Adipose tissue (tissue), 3 donors: Measurements from ENCODE around the gene ATP13A1. TPM values are rescaled to one million over a fixed set of nuclear protein-coding genes. Genes with fewer than 3 reads are reported as not detected.
"Not testable (repeated sequence)": the region's sequence is repeated elsewhere in the genome, so short reads cannot be mapped to it uniquely, and the experiment has no call there.

Experiments
- H3K27ac ChIP-seq: one replicate; pipeline ENCODE4 v1.5.1; 2013; ENCODE audit warnings: low read depth, low read length
- WGBS, 3 donors: extraction: QIAGEN DNeasy Blood & Tissue Kit; methylation state at CpG; one replicate each; pipeline ENCODE4 v1.1.7; 2013; 5-methylcytosine and 5-hydroxymethylcytosine counted together
- polyA plus RNA-seq, 3 donors: library from polyadenylated mRNA; stranded (reverse); fragments of 200-250 nt; gene quantifications; one replicate each; pipeline ENCODE4 v1.2.3, GENCODE V29; 2013
- donor health status: healthy with polysubstance abuse.
- donor health status: Bipolar disorder and iron deficiency.
- donor health status: healthy.

Gene ATP13A1
- polyA plus RNA-seq: 10 to 100 TPM; 14.5 to 30.3 (median 24.5) TPM

GRCh38 chr19:19663256-19664120, at the start of gene ATP13A1:
ATP13A1 (minus strand) TSS chr19:19663676; CDS start chr19:19663666, 10 bp downstream.
- H3K27ac ChIP-seq: peak within 1 kb of the TSS; percentile 92

DNA sequence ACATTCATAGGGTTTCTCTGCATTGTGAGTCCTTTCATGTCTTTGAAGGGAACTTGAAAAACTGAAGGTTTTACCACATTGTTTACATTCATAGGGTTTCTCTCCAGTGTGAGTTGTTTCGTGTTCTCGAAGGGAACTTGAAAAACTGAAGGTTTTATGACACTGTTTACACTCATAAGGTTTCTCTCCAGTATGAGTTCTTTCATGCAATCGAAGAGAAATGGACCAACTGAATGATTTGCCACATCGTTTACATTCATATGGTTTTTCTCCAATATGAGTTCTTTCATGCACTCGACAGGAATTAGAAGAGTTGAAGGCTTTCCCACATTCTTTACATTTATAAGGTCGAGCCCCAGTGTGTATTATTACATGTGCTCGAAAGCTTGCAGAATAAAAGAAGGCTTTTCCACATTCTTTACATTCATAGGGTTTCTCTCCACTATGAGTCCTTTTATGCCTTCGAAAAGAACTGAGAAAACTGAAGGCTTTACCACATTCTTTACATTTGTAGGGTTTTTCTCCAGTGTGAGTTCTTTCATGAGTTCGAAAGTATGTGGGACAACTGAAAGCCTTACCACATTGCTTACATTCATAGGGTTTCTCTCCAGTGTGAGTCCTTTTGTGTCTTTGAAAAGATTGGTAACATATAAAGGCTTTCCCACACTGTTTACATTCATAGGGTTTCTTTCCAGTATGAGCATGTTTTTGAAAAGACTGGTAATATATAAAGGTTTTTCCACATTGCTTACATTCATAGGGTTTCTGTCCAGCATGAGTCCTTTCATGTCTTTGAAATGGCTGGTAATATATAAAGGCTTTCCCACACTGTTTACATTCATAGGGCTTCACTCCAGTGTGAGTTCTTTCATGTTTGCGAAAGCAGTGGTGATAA, 48.7 kb upstream of the ATP13A1 start:
- WGBS, 3 donors: 98 to 99% (median 98%) methylated on average over 10 of the region's 10 CpGs
- H3K27ac ChIP-seq: no peak overlapping the region

More at GRCh38 chr19:19663256-19664120, at the start of gene ATP13A1:
- WGBS, 3 donors: 0 to 1% (median 0%) methylated on average over 72 to 85 of the region's 85 CpGs

DNA sequence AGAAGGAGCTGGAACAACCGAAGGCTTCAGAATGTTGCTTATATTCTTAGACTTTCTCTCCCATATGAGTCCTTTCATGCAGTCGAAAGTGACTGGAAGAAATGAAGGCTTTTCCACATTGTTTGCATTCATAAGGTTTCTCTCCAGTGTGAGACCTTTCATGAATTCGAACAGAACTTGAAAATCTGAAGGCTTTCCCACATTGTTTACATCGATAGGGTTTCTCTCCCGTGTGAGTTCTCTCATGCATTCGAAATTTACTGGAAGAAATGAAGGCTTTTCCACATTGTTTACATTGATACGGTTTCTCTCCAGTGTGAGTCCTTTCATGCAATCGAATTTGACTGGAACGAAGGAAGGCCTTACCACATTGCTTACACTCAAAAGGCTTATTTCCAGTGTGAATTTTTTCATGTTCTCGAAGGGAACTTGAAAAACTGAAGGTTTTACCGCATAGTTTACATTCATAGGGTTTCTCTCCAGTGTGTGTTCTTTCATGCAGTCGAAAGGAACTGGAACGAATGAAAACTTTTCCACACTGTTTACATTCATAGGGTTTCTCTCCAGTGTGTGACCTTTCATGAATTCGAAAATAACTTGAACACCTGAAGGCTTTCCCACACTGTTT, 47.9 kb upstream of the ATP13A1 start:
- WGBS, 3 donors: 97 to 98% (median 98%) methylated on average over 14 of the region's 14 CpGs
- H3K27ac ChIP-seq: no peak overlapping the region

- 99 to 100% (median 99%) methylated on average over 2 of the region's 2 CpGs for WGBS, 3 donors
- no peak overlapping the region for H3K27ac ChIP-seq
Observed at GRCh38 chr19:19710506-19710905, 47.0 kb upstream of the ATP13A1 start.

DNA sequence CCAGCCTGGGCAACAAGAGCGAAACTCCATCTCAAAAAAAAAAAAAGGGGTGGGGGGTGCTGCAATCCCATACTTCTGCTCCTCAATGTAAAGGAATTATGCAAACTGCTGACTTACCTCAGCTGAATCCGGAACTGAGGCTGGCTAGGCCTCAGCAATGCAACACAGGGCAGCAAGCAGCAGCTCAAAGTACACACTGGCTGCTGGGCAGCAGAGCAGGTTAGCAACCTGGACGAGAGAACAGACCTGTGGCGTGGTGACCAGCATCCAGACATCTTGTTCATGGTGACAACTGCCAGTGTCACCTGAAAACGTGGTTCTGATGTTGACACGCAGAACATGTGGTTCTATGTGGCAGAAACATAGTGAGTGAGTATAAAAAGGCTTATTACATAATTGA, 41.4 kb upstream of the ATP13A1 start:
- 85 to 92% (median 91%) methylated on average over 5 to 6 of the region's 6 CpGs for WGBS, 3 donors
- H3K27ac ChIP-seq: no peak overlapping the region

- WGBS, 3 donors: 86 to 100% (median 97%) methylated on average over 1 of the region's 1 CpG
- H3K27ac ChIP-seq: not testable (repeated sequence)
Observed at GRCh38 chr19:19700493-19700892, 37.0 kb upstream of the ATP13A1 start.

- no peak overlapping the region for H3K27ac ChIP-seq
- WGBS, 3 donors: 82 to 93% (median 90%) methylated on average over 5 of the region's 5 CpGs
Observed at GRCh38 chr19:19697589-19697988, 34.1 kb upstream of the ATP13A1 start.

- WGBS, 3 donors: 76 to 84% (median 78%) methylated on average over 2 of the region's 2 CpGs
- H3K27ac ChIP-seq: no peak overlapping the region
Observed at GRCh38 chr19:19696386-19696785, 32.9 kb upstream of the ATP13A1 start.

GRCh38 chr19:19691683-19692082, 28.2 kb upstream of the ATP13A1 start:
- no peak overlapping the region for H3K27ac ChIP-seq
- WGBS, 3 donors: 86 to 93% (median 90%) methylated on average over 10 of the region's 10 CpGs

DNA sequence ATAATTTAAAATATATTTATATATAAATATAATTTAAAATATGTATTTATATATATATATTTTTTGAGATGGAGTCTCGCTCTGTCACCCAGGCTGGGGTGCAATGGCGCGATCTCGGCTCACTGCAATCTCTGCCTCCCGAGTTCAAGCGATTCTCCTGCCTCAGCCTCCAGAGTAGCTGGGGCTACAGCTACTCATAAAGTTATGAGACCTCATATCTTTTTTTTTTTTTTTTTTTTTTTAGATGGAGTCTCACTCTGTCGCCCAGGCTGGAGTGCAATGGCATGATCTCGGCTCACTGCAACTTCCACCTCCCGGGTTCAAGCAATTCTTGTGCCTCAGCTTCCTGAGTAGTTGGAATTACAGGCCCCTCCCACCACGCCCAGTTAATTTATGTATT, 25.5 kb upstream of the ATP13A1 start:
- WGBS, 3 donors: 98 to 99% (median 98%) methylated on average over 10 of the region's 10 CpGs

DNA sequence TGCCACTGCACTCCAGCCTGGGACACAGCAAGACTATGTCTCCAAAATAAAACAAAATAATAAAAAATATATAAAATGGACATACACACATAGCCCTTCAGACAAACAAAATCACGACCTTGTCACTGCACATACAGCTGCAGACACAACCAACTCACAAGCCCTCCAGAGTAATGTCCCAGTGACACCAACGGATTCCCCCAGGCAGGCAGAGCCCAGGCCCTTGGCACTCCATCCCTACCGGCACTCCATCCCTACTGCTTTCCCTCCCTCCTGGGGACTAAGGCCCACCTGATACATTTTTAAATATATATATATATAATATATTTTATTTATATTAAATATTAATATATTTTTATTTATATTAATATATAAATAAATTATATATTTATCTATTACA, 23.6 kb upstream of the ATP13A1 start:
- 97 to 100% (median 98%) methylated on average over 3 of the region's 3 CpGs for WGBS, 3 donors
- H3K27ac ChIP-seq: no peak overlapping the region

More for the DNA sequence above, 25.5 kb upstream of the ATP13A1 start:
- not testable (repeated sequence) for H3K27ac ChIP-seq

GRCh38 chr19:19686580-19686979, 23.1 kb upstream of the ATP13A1 start:
- WGBS, 3 donors: 96 to 99% (median 97%) methylated on average over 6 of the region's 6 CpGs
- no peak overlapping the region for H3K27ac ChIP-seq

DNA sequence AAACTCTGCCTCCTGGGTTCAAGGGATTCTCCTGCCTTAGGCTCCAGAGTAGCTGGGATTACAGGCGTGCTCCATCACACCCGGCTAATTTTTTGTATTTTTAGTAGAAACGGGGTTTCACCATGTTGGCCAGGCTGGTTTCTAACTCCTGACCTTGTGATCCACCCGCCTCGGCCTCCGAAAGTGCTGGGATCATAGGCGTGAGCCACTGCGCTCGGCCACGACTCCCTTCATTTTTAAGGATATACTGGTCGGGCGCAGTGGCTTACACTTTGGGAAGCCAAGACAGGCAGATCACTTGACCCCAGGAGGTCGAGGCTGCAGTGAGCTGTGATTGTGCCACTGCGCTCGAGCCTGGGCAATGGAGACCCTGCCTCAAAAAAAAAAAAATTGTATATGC, 22.6 kb upstream of the ATP13A1 start:
- H3K27ac ChIP-seq: not testable (repeated sequence)
- 97 to 98% (median 98%) methylated on average over 15 of the region's 15 CpGs for WGBS, 3 donors

DNA sequence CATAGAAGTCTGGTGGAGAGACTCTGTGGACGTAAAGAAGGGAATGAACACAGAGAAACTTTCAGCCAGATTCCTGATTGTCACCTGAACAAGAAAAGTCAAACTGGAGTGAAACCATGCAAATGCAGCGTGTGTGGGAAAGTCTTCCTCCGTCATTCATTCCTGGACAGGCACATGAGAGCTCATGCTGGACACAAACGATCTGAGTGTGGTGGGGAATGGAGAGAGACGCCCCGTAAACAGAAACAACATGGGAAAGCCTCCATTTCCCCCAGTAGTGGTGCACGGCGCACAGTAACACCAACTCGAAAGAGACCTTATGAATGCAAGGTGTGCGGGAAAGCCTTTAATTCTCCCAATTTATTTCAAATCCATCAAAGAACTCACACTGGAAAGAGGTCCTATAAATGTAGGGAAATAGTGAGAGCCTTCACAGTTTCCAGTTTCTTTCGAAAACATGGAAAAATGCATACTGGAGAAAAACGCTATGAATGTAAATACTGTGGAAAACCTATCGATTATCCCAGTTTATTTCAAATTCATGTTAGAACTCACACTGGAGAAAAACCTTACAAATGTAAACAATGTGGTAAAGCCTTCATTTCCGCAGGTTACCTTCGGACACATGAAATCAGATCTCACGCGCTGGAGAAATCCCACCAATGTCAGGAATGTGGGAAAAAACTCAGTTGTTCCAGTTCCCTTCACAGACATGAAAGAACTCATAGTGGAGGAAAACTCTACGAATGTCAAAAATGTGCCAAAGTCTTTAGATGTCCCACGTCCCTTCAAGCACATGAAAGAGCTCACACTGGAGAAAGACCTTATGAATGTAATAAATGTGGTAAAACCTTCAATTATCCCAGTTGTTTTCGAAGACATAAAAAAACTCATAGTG, 15.9 kb upstream of the ATP13A1 start:
- 97 to 99% (median 98%) methylated on average over 20 of the region's 20 CpGs for WGBS, 3 donors
- H3K27ac ChIP-seq: no peak overlapping the region

DNA sequence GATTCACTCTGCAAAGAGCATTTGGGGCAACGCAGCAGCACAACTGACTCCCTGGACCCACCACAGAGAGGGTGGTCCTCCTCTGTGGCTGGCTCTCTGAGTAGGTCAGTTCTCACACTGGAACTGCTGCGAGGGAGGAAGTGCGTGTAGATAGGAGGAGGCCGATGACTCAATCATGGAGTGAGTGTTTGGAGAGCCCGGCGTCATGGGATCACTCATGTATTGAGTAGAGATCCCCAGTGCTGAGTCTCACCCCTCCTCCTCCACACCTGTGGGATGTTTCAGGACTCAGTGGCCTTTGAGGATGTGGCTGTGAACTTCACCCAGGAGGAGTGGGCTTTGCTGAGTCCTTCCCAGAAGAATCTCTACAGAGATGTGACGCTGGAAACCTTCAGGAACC, 14.1 kb upstream of the ATP13A1 start:
- H3K27ac ChIP-seq: no peak overlapping the region
- WGBS, 3 donors: 93 to 97% (median 96%) methylated on average over 7 of the region's 7 CpGs

DNA sequence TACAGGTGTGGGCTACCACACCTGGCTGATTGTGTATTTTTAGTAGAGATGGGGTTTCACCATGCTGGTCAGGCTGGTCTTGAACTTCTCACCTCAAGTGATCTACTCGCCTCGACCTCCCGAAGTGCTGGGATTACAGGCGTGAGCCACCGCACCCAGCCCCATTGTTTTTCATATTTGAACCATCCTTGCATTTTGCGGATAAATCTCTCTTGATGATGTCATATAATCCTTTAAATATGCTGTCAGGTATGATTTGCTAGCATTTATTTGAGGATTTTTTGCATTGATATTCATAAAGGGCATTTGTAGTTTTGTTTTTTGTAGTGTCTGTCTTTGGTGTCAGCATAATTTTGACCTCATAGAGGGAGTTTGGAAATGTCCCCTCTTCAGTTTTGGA, 10.8 kb upstream of the ATP13A1 start:
- WGBS, 3 donors: 99 to 100% (median 99%) methylated on average over 6 of the region's 6 CpGs
- no peak overlapping the region for H3K27ac ChIP-seq

DNA sequence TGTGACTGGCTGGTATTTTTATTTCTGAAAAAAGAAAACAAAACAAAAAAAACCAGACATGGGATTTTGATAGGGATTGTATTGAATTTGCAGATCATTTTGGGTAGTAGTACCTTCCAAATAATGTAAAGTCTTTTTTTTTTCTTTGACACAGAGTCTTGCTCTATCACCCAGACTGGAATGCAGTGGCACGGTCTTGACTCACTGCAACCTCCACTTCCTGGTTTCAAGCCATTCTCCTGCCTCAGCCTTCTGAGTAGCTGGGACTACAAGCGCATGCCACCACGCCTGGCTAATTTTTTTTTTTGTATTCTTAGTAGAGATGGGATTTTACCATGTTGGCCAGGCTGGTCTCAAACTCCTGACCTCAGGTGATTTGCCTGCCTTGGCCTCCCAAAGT, 9.3 kb upstream of the ATP13A1 start:
- H3K27ac ChIP-seq: no peak overlapping the region
- WGBS, 3 donors: 91 to 99% (median 93%) methylated on average over 3 of the region's 3 CpGs

GRCh38 chr19:19670070-19670551, 6.6 kb upstream of the ATP13A1 start:
- no peak overlapping the region for H3K27ac ChIP-seq
- 69 to 82% (median 81%) methylated on average over 10 of the region's 10 CpGs for WGBS, 3 donors
